GM19023 (cell line): ENCODE data around the gene PIK3C3.
"Not testable (repeated sequence)": the region's sequence is repeated elsewhere in the genome, so short reads cannot be mapped to it uniquely, and the experiment has no call there.

Experiments used
- ATAC-seq: cut with Tn5 transposase; IDR thresholded peaks from one replicate; pipeline ENCODE4 v1.9.1; 2021; ENCODE audit warnings: mild to moderate bottlenecking, moderate library complexity; ENCODE audit not compliant: unreplicated experiment

The PIK3C3 gene

DNA sequence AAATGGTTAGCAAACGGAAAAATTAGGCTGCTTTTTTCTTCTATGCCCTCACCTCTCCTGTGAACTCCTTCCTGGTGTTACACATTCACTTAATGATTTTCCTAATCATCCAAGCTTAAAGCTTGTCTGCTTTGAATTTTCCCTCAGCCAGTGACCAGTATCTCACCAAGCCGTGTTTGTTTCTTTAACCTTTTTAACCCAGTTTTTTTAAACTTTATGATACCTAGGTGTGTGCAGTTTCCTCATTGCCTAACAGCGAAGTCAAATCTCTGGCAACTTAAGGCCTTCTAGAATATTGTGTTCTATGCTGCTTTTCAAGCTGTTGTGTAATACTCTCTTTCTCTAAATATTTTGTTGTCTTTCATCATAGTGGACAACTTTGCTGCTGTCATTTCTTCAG is 113.0 kb downstream of the PIK3C3 start:
- ATAC-seq: no peak

DNA sequence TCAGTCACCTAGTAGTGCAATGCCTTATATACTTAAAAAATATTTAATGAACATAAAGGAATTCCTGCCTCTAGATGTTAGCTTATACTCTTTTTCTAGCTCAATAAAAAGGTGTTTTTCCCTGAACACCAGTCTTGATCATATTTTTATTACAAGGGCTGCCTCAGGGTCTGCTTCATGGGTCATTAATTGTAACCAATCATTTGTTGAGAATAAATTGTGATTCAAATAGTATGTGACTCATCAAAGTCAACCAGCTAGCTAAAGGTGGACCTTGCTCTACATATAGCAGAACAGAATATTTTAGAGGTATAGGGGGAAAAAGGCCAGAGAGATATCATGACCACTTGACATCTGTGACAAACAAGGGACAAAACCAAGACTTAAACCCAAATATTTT is 114.0 kb downstream of the PIK3C3 start:
- ATAC-seq: no peak

DNA sequence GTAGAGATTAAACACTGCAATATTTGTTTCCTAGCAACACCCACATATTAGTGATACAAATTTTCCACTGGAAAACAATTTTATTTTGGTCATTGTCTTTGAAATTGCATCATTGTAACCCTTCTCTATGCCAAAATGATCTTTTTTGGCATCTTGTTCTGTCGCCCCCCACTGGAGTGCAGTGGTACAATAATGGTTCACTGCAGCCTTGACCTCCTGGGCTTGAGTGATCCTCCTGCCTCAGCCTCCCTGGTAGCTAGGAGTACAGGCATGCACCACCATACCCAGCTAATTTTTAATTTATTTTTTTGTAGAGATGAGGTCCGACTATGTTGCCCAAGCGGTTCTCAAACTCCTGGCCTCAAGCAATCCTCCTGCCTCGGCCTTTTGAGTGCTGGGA is 117.4 kb downstream of the PIK3C3 start:
- no peak for ATAC-seq

DNA sequence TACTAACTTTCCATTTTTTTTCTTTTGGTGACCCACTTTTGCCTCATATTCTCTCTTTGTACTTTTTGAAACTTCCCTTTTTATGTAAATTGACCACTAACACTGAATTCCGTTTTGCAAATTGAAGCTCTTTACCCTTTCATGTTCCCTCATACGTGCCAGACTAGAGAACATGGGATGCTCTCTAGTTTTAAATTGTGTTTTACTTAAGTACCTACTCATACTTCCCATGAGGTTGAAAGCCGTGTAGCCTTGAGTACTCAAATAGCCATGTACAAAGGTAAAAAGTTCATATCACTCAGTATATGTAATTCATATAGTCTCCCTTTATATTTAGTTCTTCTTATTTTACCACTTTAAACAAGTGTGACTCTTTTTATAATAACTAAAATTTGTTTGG is 119.7 kb downstream of the PIK3C3 start:
- no peak for ATAC-seq

DNA sequence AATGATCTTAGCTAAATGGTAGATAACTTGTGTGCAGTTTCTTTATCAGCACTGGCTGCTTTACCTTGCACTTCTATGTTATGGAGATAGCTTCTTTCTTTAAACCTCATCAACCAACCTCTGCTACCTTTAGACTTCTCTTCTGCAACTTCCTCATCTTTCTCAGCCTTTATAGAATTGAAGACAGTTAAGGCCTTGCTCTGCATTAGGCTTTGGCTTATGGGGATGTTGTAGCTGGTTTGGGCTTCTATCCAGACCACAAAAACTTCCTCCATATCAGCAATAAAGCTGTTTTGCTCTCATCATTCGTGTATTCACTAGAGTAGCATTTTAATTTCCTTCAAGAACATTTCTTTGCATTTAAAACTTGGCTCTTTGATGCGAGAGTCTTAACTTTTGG is 123.7 kb downstream of the PIK3C3 start:
- ATAC-seq: no peak

DNA sequence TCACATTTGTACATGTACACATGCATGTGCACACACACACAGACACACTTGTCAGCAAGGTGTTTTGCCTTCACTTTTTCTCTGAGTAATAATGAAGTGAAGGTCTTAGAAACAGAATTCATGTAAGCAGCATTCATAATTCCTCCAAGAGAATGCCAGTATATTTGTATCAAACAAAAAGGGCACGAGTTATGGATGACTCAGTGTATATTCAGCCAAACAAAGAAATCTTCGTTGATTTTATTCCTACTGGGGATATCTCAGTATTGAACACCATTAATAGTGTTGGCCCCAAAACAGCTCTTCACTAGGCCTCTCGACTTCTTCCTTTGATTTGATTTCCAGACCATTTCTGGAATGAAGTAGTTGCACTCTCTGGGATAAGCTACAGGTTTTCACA is 125.3 kb downstream of the PIK3C3 start:
- ATAC-seq: no peak

DNA sequence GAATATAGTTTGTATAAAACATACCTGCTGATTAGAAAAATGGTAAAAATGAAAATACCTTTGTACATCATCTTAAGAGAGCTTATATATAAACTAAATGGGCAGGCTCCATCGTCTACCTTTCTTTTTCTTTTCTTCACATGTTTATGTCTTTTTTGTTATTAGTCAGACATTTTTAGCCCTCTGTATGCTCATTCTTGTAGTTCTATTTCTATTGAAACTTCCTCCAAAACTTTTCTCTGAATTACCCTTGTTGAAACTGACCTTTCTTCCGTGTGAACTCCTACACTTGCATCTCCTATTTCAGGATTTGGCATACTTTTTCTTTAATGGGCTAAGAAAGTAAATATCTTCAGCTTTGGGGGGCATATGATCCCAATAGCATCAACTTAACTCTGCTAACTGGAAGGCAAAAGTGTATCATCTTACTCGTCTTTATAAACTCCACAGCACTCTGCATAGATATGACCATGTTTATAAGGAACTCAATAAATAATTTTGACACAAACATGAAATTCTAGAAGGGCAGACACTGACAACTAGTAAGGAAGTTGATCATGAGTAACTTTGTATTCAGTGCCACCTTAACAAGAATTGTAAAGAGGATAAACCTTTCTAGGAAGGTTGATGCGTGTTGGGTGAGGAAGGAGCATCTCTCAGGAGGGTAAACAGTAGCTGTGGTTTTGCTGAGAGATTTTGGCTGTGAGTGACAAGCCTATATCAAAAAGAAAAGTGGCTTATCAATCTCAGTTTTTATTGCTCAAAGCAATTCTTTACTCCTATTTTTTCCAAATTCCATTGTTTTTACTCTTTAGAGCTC is 127.6 kb downstream of the PIK3C3 start:
- ATAC-seq: no peak

DNA sequence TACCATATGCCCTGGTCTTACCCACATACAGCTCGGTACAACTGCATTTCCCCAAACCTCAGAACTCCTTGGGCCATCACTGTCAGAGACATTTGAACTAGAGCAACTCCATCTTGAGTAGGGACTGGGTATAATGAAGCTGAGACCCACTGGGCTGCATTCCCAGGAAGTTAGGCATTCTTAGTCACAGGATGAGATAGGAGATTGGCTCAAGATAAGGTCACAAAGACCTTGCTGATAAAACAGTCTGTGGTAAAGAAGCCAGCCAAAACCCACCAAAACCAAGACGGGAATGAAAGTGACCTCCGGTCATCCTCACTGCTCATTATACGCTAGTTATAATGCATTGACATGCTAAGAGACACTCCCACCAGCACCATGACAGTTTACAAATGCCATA is 131.3 kb downstream of the PIK3C3 start:
- no peak for ATAC-seq

DNA sequence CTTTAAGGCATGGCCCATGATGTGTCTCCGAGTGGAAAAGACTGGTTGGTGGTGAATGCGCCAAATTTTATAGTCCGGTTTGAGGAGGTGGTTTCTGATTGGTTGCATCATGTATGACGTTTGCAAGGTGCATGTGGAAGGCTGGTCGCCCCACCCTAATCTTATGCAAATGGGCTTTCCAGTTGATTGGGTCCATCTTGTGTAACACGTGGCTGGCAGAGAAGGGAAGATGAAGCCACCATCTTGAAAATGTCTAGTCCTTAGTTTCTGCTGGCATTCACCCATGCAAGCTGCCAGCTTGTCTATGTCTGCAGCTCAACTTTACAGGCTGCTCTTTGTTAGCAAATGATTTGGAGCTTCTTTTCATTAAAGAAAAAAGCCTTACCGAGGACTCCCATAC is 132.2 kb downstream of the PIK3C3 start:
- ATAC-seq: no peak

DNA sequence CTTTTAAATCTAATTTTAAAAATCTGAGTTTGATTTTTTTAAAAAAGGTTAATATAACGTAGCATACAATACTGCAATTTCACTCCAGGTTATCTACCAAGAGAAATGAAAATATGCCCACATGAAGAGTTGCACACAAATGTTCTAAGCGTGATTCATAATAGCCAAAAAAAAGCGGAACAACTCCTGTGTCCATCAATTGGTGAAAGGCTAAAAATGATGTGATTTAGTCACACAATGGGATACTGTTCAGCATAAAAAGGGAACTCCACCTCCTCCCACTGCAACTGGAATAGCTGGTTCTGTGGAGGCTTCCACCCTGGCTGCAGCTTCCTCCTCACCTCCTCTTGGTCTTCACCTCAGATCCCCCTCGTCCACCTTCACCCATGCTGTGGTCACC is 132.8 kb downstream of the PIK3C3 start:
- ATAC-seq: no peak

DNA sequence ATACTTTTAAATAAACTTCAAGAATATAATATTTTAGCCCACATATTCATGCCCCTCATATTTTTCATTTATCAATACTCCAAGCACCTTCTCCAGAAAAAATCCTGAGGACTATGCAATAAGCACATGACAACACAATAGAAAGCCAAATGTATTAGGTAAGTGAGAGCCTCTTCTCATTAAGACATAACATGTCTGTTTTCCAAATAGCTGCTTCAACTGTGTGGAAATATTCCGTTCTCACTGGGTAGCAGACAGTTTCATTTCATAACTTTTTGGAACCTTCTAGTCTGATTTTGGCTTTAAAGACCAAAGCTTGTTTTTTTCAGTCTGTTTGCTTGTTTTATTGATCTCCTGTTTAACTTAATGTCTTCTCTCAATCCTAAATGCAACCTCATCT is 137.8 kb downstream of the PIK3C3 start:
- no peak for ATAC-seq

DNA sequence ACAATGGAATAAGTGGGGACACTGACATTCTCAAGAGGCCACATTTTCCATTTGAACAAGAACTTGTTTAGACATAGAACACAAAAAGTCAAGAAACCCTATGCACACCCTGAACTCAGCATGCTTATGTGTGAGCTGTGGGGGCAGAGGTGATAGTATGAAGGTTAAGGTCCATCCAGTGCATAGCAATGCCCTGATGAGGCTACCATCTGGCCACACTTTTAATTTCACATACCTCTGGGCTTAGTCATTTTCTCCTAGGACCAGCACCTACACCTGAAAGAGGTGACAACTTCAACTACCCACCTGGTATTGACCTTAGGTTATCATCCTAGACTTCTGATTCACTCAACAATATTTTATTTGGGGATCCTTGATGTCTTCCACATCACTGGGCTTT is 139.8 kb downstream of the PIK3C3 start:
- ATAC-seq: no peak

DNA sequence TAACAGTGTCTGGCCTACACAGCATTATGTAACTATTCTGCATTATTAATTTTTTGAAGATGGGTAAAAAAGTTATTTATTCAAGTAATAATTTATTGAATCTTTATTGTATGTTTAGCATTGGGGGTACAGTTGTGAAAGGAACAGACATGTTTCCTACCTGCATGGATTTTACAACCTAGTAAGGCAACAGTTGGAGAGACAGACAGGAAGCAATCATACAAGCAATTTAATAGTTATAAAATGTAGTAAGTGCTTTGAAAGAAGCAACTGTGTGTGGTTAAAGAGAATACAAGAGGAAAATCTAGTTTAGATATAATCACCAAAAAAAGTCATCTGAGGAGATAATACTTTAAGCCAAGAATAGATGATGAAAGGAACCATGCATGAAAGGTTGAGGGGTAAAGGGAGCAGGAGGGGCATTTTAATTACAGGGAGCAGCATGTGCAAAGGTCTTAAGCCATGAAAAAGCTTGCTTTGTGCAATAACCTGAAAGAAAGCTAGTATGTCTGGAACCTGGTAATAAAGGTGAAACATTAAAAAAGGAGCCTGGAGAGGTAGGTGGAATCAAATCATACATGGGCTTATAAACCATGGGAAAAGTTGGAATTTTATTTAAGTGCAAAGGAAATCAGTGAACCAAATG is 140.8 kb downstream of the PIK3C3 start:
- ATAC-seq: no peak

DNA sequence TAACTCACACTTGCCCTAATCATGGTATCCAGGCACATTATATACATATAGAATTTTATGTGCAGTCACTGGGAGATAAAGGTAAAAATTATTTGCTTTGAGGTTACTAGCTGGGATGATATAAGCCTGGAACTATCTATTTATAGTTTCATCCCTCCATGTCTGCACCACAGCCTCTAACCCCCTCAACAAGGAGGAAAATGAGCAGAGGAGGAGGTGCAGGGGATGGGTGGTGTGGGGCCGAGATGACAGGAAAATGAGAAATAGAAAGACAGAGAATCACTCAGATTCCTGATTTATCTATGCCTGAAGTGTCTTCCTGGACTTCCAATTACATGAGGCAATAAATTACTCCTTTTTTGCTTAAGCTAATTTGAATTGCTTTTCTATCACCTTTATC is 145.2 kb downstream of the PIK3C3 start:
- ATAC-seq: no peak

DNA sequence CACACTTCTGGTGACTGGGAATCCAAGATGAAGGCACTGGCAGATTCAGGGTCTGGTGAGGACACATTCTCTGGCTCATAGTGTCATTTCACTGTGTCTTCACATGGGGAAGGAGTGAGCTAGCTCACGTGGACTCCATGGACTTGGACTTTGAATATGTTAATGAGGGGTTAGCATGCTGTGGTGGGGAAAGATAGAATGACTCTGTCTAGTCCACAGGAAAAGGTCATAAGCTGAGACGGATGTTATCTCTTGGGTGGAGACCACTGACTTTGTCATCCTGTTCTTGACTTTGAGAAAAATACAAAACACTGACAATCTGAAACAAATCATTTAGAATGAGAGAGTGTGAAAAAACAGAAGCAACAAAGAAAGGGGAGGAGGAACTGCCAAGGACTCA is 145.9 kb downstream of the PIK3C3 start:
- ATAC-seq: no peak

DNA sequence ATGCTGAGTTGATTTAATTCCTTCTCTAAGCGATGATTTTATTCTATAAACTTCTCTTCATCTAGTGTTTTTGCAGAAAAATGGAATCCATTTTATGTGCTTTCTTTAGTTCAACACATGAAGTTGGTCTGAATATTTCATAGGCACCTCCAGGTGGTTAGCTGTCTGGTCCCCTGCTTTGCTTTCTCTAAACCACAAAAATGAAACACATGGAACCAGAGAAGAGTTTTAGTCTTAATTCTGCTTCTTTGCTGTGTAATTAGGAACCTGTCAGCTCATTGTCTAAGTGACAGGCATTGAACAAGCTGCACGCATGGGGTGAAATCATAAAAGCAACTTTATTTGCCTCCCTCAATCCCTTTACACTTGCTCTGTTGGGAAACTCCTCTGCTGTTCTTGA is 150.4 kb downstream of the PIK3C3 start:
- no peak for ATAC-seq

DNA sequence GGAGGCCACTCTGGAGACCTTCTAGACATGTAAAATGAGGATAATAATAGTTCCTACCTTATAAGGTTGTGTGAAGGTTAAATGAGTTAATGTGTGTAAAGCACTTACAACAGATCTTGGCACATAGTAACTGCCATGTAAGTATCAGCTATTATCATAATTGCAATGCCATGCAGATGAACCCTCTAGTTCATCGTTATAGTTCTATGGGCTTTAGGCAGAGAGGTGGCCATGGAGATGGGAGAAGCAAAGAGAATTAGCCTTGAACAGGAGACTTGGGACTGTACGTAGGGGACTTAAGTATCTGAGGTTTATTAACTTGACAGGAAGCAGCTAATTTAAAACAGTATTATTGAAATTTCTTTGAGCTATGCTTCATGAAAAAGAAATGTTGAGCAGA is 151.8 kb downstream of the PIK3C3 start:
- no peak for ATAC-seq

DNA sequence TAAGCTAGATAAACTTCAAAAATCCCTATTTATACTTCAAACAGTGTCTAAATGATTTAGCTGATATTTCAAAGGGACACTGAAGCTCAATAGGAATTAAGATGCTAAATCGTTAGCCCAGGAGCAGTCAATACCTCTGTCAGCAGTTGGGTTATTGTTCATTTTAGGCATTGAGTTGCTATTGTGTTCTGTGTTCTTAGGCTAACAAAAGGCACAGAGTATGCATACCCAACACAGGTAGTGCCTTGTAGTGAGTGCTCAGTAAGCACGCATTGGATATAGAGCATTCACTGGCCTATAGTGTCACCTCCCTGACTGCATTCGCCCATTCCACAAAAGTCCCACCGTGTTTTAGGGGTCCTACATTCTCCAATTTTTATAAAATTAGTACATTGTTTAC is 152.3 kb downstream of the PIK3C3 start:
- no peak for ATAC-seq

DNA sequence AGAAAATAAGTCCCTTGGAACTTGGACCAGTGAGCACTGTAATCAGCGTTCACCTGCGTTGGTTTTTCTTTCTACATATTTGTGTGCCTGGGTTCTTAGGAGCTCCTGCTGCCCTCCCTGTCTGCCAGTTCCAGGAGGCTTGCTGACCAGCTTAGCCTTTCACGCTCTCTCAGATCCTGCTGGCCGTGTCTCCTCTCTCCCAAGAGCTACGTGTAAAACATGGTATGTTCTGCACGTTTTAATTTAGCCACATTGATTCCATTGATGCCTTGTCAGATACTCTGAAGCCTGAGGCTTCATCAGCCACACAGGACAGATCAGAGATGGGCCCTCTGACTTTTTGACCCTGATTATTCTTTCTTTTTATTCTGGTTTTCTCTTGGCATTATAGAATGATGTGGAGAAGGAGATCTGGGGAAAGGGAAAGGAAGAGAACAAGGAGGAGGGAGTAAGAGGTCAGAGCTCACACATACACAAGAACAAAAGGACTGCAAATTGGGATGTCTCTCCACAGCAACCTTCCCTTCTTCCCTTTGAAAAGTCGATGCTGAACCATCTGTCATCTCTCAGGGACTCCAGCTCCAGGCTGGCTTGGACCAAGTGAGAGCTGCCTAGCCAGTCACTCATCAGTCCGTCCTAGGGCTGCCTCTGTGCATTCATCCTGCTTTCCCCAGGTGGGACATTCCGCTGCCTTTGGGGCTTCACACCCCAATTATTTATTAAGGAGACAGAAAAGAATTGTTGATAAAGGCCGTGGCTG is 152.8 kb downstream of the PIK3C3 start:
- no peak for ATAC-seq

DNA sequence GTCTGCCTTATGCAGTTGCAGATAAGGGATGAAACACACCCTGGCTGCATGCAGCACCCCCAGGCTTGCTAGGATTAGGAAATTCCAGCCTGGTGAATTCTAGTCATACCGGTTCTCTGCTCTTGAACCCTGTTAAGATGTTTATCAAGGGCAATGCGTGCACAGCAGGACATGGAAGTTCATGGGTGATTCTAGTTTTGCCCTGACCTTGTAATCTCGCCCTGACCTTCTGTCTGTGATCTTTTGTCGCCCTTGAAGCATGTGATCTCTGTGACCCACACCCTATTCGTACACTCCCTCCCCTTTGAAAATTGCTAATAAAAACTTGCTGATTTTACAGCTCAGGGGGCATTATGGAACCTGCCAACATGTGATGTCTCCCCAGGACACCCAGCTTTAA is 157.1 kb downstream of the PIK3C3 start:
- ATAC-seq: not testable (repeated sequence)

DNA sequence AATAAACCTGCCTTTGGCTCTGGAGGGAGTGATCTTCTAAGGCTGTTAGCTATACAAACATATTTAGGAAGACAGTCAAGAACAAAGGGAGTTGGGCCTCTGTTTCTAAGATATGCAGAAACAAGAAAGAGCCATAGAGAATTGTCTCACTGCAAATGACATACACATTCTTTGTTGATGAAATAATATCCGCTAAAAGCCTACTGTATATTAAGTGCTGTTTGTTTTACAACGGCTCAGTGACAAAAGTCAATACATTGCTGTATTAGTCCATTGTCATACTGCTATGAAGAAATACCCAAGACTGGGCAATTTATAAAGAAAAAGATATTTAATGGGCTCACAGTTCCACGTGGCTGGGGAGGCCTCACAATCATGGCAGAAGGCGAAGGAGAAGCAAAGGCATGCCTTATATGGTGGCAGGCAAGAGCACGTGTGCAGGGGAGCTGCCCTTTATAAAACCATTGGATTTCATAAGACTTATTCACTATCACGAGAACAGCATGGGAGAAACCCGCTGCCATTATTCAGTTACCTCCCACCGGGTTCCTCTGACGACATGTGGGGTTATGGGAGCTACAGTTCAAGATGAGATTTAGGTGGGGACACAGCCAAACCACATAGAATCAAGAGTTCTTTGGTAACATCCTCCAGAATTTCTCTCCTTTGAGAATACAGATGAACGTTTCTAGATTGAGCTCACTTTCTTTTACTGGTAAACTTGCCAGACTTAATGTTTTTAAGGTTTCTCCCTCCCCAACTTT is 157.8 kb downstream of the PIK3C3 start:
- peak; percentile 3 for ATAC-seq
